Measurements from ENCODE around the gene MRPL49. TPM values are rescaled to one million over a fixed set of nuclear protein-coding genes. Genes with fewer than 3 reads are reported as not detected.

Gene MRPL49
- 45.5 and 50.4 TPM in 2 replicates for total RNA-seq

GRCh38 chr11:65121865-65122696 lies at the start of gene MRPL49, which contains the start of gene FAU:
MRPL49 (plus strand) TSS chr11:65122321; CDS start chr11:65122347, 26 bp downstream.
FAU (minus strand) TSS chr11:65122134; CDS start chr11:65121813, 321 bp downstream.
- intact Hi-C loops (cut with micrococcal nuclease): loop anchor here (1.0 kb wide), 2 partner anchors 12 to 38 kb away; partner anchors contain the start of genes CDCA5, SYVN1 and ZFPL1

GRCh38 chr11:65072631-65072966 lies 49.5 kb upstream of the MRPL49 start:
- intact Hi-C loops (cut with micrococcal nuclease): no loop called here

- intact Hi-C loops (cut with micrococcal nuclease): no loop called here
These were observed 44.7 kb upstream of the MRPL49 start for GRCh38 chr11:65077451-65077850.

GRCh38 chr11:65078151-65078550 lies 44.0 kb upstream of the MRPL49 start:
- intact Hi-C loops (cut with micrococcal nuclease): loop anchor here (1.0 kb wide), 1 partner anchor 65 kb away; no protein-coding TSS in a partner anchor

- intact Hi-C loops (cut with micrococcal nuclease): loop anchor here (1.0 kb wide), 1 partner anchor 66 kb away; no protein-coding TSS in a partner anchor
These were observed 43.3 kb upstream of the MRPL49 start for GRCh38 chr11:65078786-65079342.

- intact Hi-C loops (cut with micrococcal nuclease): loop anchor here (5.0 kb wide), 1 partner anchor 166 kb away; the partner anchor contains the start of gene ATG2A
These were observed 38.8 kb upstream of the MRPL49 start for GRCh38 chr11:65083134-65083833.

GRCh38 chr11:65083834-65084597 lies 38.1 kb upstream of the MRPL49 start, which contains the start of the genes CDCA5 and ZFPL1:
CDCA5 (minus strand) TSS chr11:65084040; CDS start chr11:65083978, 62 bp downstream.
ZFPL1 (plus strand) TSS chr11:65084222; CDS start chr11:65084699, 477 bp downstream.
- intact Hi-C loops (cut with micrococcal nuclease): loop anchor here (1.0 to 5.0 kb wide), 7 partner anchors 12 to 167 kb away; partner anchors contain the start of genes ATG2A, FAU, MRPL49 and SAC3D1

GRCh38 chr11:65084598-65085375 lies 37.3 kb upstream of the MRPL49 start:
- intact Hi-C loops (cut with micrococcal nuclease): loop anchor here (1.0 to 5.0 kb wide), 7 partner anchors 12 to 167 kb away; partner anchors contain the start of genes ATG2A, FAU, MRPL49 and SAC3D1

- intact Hi-C loops (cut with micrococcal nuclease): no loop called here
These were observed 36.7 kb upstream of the MRPL49 start for GRCh38 chr11:65085446-65085845.

- intact Hi-C loops (cut with micrococcal nuclease): no loop called here
These were observed 35.3 kb upstream of the MRPL49 start for GRCh38 chr11:65086809-65087208.

- intact Hi-C loops (cut with micrococcal nuclease): no loop called here
These were observed 34.9 kb upstream of the MRPL49 start for GRCh38 chr11:65087216-65087615.

- intact Hi-C loops (cut with micrococcal nuclease): no loop called here
These were observed 34.3 kb upstream of the MRPL49 start for GRCh38 chr11:65087827-65088226.

GRCh38 chr11:65089621-65090020 lies 32.5 kb upstream of the MRPL49 start:
- intact Hi-C loops (cut with micrococcal nuclease): no loop called here

- intact Hi-C loops (cut with micrococcal nuclease): no loop called here
These were observed 31.5 kb upstream of the MRPL49 start for GRCh38 chr11:65090628-65091027.

- intact Hi-C loops (cut with micrococcal nuclease): no loop called here
These were observed 26.7 kb upstream of the MRPL49 start for GRCh38 chr11:65095427-65095826.

GRCh38 chr11:65095974-65096806 lies 25.9 kb upstream of the MRPL49 start, which contains the start of gene VPS51:
VPS51 (plus strand) TSS chr11:65096214; CDS start chr11:65096251, 37 bp downstream.
- intact Hi-C loops (cut with micrococcal nuclease): loop anchor here (1.0 kb wide), 5 partner anchors 12 to 69 kb away; partner anchors contain the start of genes CDCA5, SNX15, SYVN1 and TM7SF2

GRCh38 chr11:65096926-65097325 lies 25.2 kb upstream of the MRPL49 start:
- intact Hi-C loops (cut with micrococcal nuclease): loop anchor here (1.0 kb wide), 5 partner anchors 13 to 70 kb away; partner anchors contain the start of genes CDCA5, SNX15, SYVN1 and TM7SF2

- intact Hi-C loops (cut with micrococcal nuclease): no loop called here
These were observed 21.3 kb upstream of the MRPL49 start for GRCh38 chr11:65100674-65101350.
